Measurements from ENCODE around the gene ABAT. TPM values are rescaled to one million over a fixed set of nuclear protein-coding genes. Genes with fewer than 3 reads are reported as not detected.

ABAT gene
- polyA plus RNA-seq, 2 of the 4 experiments (the other 2 are of a cell fraction): 0.68 to 1.2 TPM

DNA sequence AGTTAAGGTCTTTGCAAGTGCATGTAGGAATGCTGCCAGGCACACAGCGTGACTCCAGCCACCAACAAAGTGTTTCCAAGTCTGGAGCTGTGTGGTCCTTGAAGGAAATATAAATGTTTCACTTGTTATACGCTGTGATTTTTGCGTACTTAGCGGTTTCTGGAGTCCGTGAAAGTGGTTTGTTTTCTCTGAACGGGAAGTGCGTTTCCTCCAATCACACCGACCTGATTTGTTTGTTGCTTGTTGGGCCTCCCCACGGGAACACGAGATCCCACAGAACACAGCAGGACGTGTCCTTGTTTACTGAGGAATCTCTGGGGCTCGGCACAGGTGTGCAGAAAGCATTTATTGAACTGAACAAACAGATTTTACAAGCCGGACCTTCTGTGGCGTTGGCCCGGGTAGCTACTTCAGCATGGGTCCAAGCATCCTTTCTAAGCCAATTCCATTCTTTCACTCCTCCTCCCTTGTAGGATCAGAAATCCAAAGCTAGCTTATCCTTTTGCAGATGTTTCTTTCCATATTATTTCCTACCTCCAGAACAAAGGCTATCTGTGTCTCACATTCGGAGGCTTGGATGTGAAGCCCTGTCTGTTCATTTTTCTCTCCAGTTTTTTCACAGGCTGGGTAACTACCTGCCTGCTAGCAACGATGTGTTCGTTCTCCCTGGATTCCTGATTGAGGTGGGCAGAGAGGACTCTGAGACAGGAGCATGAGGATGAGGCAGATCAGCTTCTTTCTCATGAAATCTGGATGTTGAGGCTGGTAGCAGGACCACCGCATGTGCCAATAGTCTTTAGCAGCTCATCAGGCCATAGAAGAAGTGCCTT is 44.6 kb downstream of the ABAT start:
- H3K4me3 ChIP-seq: no peak overlapping the region

DNA sequence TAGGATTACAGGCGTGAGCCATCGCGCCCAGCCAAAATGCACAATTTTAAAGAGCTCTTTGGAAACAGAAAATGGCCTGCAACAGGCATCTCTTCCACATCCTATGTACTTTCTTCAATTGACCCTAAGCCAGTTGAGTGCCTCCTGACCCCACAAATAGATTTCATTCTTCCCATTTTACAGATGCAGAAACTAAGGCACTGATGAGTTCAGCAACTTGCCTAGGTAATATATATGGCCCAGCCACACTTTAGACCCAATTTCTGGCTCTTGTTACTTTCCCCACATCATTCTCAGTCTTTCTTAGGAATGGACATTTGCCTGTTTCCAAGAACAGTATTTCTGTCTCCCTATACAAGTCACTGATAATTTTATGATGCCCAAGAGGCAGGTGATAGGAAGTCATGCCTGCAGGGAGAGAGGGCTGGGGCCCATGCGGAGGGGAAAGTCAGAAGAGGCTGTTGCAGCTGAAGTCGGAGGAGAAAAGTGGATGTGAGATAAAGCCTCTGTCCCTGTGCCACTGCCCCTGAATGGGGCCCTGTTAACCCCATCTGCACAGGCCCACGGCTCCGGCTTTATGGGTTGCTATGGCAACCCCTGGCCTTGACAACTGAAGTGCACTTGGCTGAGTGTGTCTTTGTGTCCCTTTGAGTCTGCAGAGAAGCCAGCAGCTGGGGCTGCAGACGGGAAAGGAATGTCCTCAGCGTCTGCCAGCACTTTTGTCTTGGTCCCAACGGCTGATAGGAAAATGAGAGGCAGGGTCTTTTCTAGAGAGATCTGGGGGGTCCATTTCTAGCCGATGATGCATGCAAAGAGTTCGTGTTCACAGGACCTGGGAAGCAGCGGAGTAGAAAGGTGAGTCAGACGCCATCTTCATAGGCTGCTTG is 45.9 kb downstream of the ABAT start:
- FAIRE-seq: no peak
- 44% methylated on average over 14 of the region's 14 CpGs for WGBS (ENCODE audit: missing lambda C conversion rate)
- POLR2A ChIA-PET: no interaction called here
- Histone ChIP-seq H3K27ac (no peak overlapping the region), H3K4me3 (no peak overlapping the region), H3K4me2 (no peak overlapping the region), H3K4me1 (no peaks in the 10 kb centered on the region), H3K9me3 (0 out of 3 replicates have a peak, but pooled peaks cover 3% of the 10 kb centered on the region)
- CTCF ChIA-PET: no interaction called here
- ATAC-seq: no peak; a peak in 1 of 6 replicates
- DNase-seq (ENCODE audit: low read depth in 1 of 2, low spot score in 1 of 2): no peak
- no peak for TF ChIP-seq NR3C1 (IDR thresholded peaks at IDR 0.05)
- TF ChIP-seq RNF2 (IDR thresholded peaks at IDR 0.05; ENCODE audit: borderline replicate concordance, low read depth): no peak
- TF ChIP-seq ZFP36 (IDR thresholded peaks at IDR 0.05; ENCODE audit: borderline replicate concordance, partially characterized antibody): no peak
- TF ChIP-seq NPAS2 (CRISPR knock-in tag; IDR thresholded peaks at IDR 0.05; ENCODE audit: borderline replicate concordance): no peak
- no peak for TF ChIP-seq KDM5A (IDR thresholded peaks at IDR 0.05)
- TF ChIP-seq RFX5 (IDR thresholded peaks at IDR 0.05): no peak

More for the DNA sequence above, 44.6 kb downstream of the ABAT start:
- no peak for FAIRE-seq
- CTCF ChIA-PET: interaction anchor here (1.5 kb wide), 1 partner anchor 12 kb away, joined by 3 read pairs; no protein-coding TSS in a partner anchor
- POLR2A ChIA-PET: no interaction called here
- 46% methylated on average over 19 of the region's 19 CpGs for WGBS (ENCODE audit: missing lambda C conversion rate)
- no peak overlapping the region for H3K27ac ChIP-seq
- no peak for ATAC-seq
- 0 out of 3 replicates have a peak, but pooled peaks cover 3% of the 10 kb centered on the region for H3K9me3 ChIP-seq
- no peak overlapping the region for H3K4me2 ChIP-seq
- no peak for DNase-seq (ENCODE audit: low read depth in 1 of 2, low spot score in 1 of 2)
- TF ChIP-seq SREBF2 (IDR thresholded peaks at IDR 0.05) (no peak), EP300 (IDR thresholded peaks at IDR 0.05) (no peak), CHD2 (IDR thresholded peaks at IDR 0.05; ENCODE audit: low read length, partially characterized antibody) (no peak), HOXB5 (CRISPR knock-in tag; IDR thresholded peaks at IDR 0.05) (no peak), HOXB13 (CRISPR knock-in tag; IDR thresholded peaks at IDR 0.05; ENCODE audit: low read depth) (no peak), TP53 (CRISPR knock-in tag; IDR thresholded peaks at IDR 0.05) (no peak), RCOR1 (IDR thresholded peaks at IDR 0.05; ENCODE audit: low read depth, low read length) (no peak), CBX8 (IDR thresholded peaks at IDR 0.05) (no peak)
- H3K4me1 ChIP-seq: no peaks in the 10 kb centered on the region

DNA sequence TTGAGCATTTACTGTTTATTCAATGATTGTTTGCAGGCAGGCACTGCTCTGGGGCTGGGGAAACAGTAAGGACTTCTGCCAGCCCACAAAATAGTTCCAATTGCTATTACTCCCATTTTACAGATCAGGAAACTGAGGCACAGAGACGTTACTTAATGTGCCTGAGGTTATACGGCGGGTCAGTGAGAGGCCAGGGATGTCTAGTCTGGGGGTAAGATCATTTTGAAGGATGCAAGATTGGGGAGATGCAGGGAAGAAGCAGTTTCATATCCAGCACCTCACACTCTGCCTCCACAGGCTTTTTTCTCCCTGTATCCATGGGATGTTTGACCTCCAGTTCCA is 46.5 kb downstream of the ABAT start:
- TF ChIP-seq CBX2 (IDR thresholded peaks at IDR 0.05; ENCODE audit: borderline replicate concordance, low read depth): no peak
- no peak for TF ChIP-seq RARB (CRISPR knock-in tag; IDR thresholded peaks at IDR 0.05)
- no peak for TF ChIP-seq NPAS2 (CRISPR knock-in tag; IDR thresholded peaks at IDR 0.05; ENCODE audit: borderline replicate concordance)
- TF ChIP-seq SMC3 (IDR thresholded peaks at IDR 0.05): no peak
- TF ChIP-seq CEBPB (IDR thresholded peaks at IDR 0.05): no peak
- no peak for TF ChIP-seq CBX8 (IDR thresholded peaks at IDR 0.05)
- Histone ChIP-seq H3K9me3 (0 out of 3 replicates have a peak, but pooled peaks cover 3% of the 10 kb centered on the region), H3K27ac (no peak overlapping the region), H3K4me2 (no peak overlapping the region), H3K4me3 (no peak overlapping the region), H3K4me1 (no peaks in the 10 kb centered on the region)
- WGBS (ENCODE audit: missing lambda C conversion rate): 51% methylated on average over 3 of the region's 3 CpGs
- FAIRE-seq (no peak), DNase-seq (ENCODE audit: low read depth in 1 of 2, low spot score in 1 of 2) (no peak), ATAC-seq (no peak)
- ChIA-PET CTCF (no interaction called here), POLR2A (no interaction called here)

DNA sequence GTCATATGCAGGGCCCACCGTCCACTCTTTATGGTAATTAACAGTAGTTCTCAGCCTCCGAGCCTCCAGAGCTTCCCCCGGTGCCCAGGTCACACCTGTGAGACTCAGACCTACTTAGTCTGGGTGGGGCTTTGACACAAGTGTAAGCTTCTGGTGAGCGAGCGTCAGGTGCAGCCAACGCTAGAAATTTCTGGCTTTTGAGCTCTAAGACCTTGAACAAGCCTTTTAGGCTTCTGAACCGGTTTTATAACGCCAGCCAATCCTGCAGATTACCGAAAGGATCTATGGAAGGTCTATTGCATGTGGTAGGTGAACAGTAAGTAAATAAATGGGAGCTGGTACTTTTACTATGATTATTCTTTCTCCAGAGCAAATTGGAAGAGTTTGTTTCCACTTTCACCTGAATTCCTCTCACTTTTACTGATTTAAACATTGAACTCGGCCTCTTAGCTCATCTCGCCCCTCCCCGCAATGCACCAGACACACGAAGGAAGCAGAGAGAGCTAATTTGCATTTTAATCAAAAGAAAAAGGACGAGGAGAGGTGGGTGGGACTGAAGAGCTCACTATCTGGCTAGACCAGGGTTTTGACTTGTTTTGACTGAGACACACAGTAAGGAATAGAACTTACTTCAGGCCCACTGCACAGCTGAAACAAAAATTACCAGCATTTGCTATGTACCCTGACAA is 47.1 kb downstream of the ABAT start:
- FAIRE-seq (no peak), DNase-seq (ENCODE audit: low read depth in 1 of 2, low spot score in 1 of 2) (no peak), ATAC-seq (no peak)
- Histone ChIP-seq H3K9me3 (0 out of 3 replicates have a peak, but pooled peaks cover 3% of the 10 kb centered on the region), H3K27ac (no peak overlapping the region), H3K4me3 (no peak overlapping the region), H3K4me1 (no peaks in the 10 kb centered on the region), H3K4me2 (no peak overlapping the region)
- 42% methylated on average over 14 of the region's 14 CpGs for WGBS (ENCODE audit: missing lambda C conversion rate)
- CTCF ChIA-PET: no interaction called here
- POLR2A ChIA-PET: no interaction called here
- TF ChIP-seq TP53 (CRISPR knock-in tag; IDR thresholded peaks at IDR 0.05) (no peak), BHLHE40 (IDR thresholded peaks at IDR 0.05; ENCODE audit: low read depth, low read length) (no peak), ZSCAN20 (CRISPR knock-in tag; IDR thresholded peaks at IDR 0.05) (no peak), EP300 (IDR thresholded peaks at IDR 0.05) (no peak), GATA3 (IDR thresholded peaks at IDR 0.05; ENCODE audit: borderline replicate concordance) (no peak), RNF2 (IDR thresholded peaks at IDR 0.05; ENCODE audit: borderline replicate concordance, low read depth) (no peak), MAZ (IDR thresholded peaks at IDR 0.05; ENCODE audit: borderline replicate concordance, low read depth, low read length) (no peak), CHD4 (IDR thresholded peaks at IDR 0.05; ENCODE audit: borderline replicate concordance) (no peak), CBX8 (IDR thresholded peaks at IDR 0.05) (no peak), ZNF302 (CRISPR knock-in tag; IDR thresholded peaks at IDR 0.05) (no peak), HOXB5 (CRISPR knock-in tag; IDR thresholded peaks at IDR 0.05) (no peak), CEBPB (IDR thresholded peaks at IDR 0.05) (no peak), NFE2L2 (conservative IDR thresholded peaks at IDR 0.05; ENCODE audit: low read length) (no peak), NPAS2 (CRISPR knock-in tag; IDR thresholded peaks at IDR 0.05; ENCODE audit: borderline replicate concordance) (no peak), JUN (IDR thresholded peaks at IDR 0.05) (no peak)
- TF ChIP-seq, protein P1, sequence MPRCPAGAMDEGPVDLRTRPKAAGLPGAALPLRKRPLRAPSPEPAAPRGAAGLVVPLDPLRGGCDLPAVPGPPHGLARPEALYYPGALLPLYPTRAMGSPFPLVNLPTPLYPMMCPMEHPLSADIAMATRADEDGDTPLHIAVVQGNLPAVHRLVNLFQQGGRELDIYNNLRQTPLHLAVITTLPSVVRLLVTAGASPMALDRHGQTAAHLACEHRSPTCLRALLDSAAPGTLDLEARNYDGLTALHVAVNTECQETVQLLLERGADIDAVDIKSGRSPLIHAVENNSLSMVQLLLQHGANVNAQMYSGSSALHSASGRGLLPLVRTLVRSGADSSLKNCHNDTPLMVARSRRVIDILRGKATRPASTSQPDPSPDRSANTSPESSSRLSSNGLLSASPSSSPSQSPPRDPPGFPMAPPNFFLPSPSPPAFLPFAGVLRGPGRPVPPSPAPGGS (IDR thresholded peaks at IDR 0.05): no peak
